H1 (cell line): ENCODE results near the gene CD46. TPM values are rescaled to one million over a fixed set of nuclear protein-coding genes. Genes with fewer than 3 reads are reported as not detected.

Source experiments
- CTCF ChIA-PET: fragments of 300-600 bp; sonication (Branson Sonifier 250); formaldehyde crosslinking; loops from one replicate; lab custom pipeline; 2021; ENCODE audit not compliant: partially characterized antibody; lab: Charles Lee
- POLR2A ChIA-PET: fragments of 300-600 bp; sonication (Branson Sonifier 250); formaldehyde crosslinking; loops from one replicate; lab custom pipeline; 2021; ENCODE audit warnings: inconsistent platforms; ENCODE audit not compliant: partially characterized antibody; lab: Charles Lee
- DNase-seq, 2 experiments: peaks; one replicate each; pipeline versions ENCODE4 v3.0.0 to v3.0.0-alpha.2; 2010 to 2022; ENCODE audit warnings: low spot score in 2 of 2, low read depth in 1 of 2, mixed read lengths in 1 of 2
- FAIRE-seq: peaks from 2 replicates; lab custom pipeline; 2011; peaks lifted over from hg19 to GRCh38; lab: Jason Lieb, UNC
- H2AFZ ChIP-seq: 2 replicates; pipeline ENCODE4 v1.8.1; 2012; ENCODE audit warnings: low read length, inconsistent platforms
- H2AK5ac ChIP-seq: 2 replicates; pipeline ENCODE4 v1.6.1; 2013; ENCODE audit warnings: low read depth, low read length
- H2BK120ac ChIP-seq: replicated peaks from 2 replicates; pipeline ENCODE3; 2013; ENCODE audit warnings: low read depth, low read length, inconsistent platforms
- H2BK12ac ChIP-seq: 2 replicates; pipeline ENCODE4 v1.6.1; 2013; ENCODE audit warnings: low read depth, low read length
- H2BK15ac ChIP-seq: 2 replicates; pipeline ENCODE4 v1.6.1; 2013; ENCODE audit warnings: low read length
- H2BK20ac ChIP-seq: 2 replicates; pipeline ENCODE4 v1.6.1; 2013; ENCODE audit warnings: low read length
- H2BK5ac ChIP-seq: 2 replicates; pipeline ENCODE4 v1.6.1; 2013; ENCODE audit warnings: low read depth, low read length
- H3K14ac ChIP-seq: 2 replicates; pipeline ENCODE4 v1.6.1; 2013; ENCODE audit warnings: inconsistent platforms; ENCODE audit not compliant: insufficient read length
- H3K18ac ChIP-seq: 2 replicates; pipeline ENCODE4 v1.6.1; 2013; ENCODE audit warnings: low read length; ENCODE audit errors: extremely low read depth
- H3K23ac ChIP-seq: 2 replicates; pipeline ENCODE4 v1.6.1; 2013; ENCODE audit warnings: inconsistent platforms; ENCODE audit not compliant: insufficient read length
- H3K23me2 ChIP-seq: 2 replicates; pipeline ENCODE4 v1.6.1; 2013; ENCODE audit warnings: low read depth, low read length
- H3K27ac ChIP-seq: 2 replicates; pipeline ENCODE4 v1.6.1; 2011; ENCODE audit warnings: low read depth, low read length, inconsistent platforms
- H3K27me3 ChIP-seq, 4 experiments: replicated peaks in 1 of 4; 1 replicate in 1 of 4; 2 replicates in 3 of 4; pipeline versions ENCODE4 v1.6.1 to v1.8.1; 2011 to 2013; ENCODE audit warnings: low read length in 3 of 4, mild to moderate bottlenecking in 3 of 4, inconsistent platforms in 2 of 4, mixed read lengths in 2 of 4, moderate library complexity in 1 of 4; ENCODE audit not compliant: control insufficient read depth in 3 of 4, insufficient read depth in 3 of 4; ENCODE audit errors: extremely low read depth in 1 of 4
- H3K36me3 ChIP-seq, 4 experiments: 2 replicates each; pipeline versions ENCODE4 v1.6.1 to v1.8.1; 2011 to 2013; ENCODE audit warnings: mild to moderate bottlenecking in 4 of 4, low read length in 3 of 4, moderate library complexity in 2 of 4, control low read depth in 1 of 4, inconsistent platforms in 1 of 4; ENCODE audit not compliant: insufficient read depth in 4 of 4, control insufficient read depth in 2 of 4
- H3K4ac ChIP-seq: replicated peaks from 2 replicates; pipeline ENCODE3; 2013; ENCODE audit warnings: low read length, low read depth, mixed read lengths, inconsistent platforms; ENCODE audit not compliant: insufficient read length
- H3K4me1 ChIP-seq, 4 experiments: replicated peaks in 1 of 4; 1 replicate in 1 of 4; 2 replicates in 3 of 4; pipeline versions ENCODE4 v1.6.1 to v1.8.1; 2011 to 2013; ENCODE audit warnings: low read length in 3 of 4, inconsistent platforms in 2 of 4, mixed read lengths in 1 of 4; ENCODE audit not compliant: insufficient read depth in 4 of 4, control insufficient read depth in 3 of 4
- H3K4me2 ChIP-seq, 2 experiments: 2 replicates each; pipeline versions ENCODE4 v1.6.1 to v1.8.1; 2011 to 2013; ENCODE audit warnings: low read depth in 2 of 2, low read length in 2 of 2, control low read depth in 1 of 2, inconsistent platforms in 1 of 2, mild to moderate bottlenecking in 1 of 2; ENCODE audit not compliant: insufficient read depth in 1 of 2
- H3K4me3 ChIP-seq, 4 experiments: fragments of 200-600, 300-600 bp in 1 of 4; sonication (generic), shearing (Covaris generic), sonication (Bioruptor Twin) in 1 of 4; 2 replicates each; pipeline versions ENCODE4 v1.5.1 to v1.8.1; 2011 to 2016; ENCODE audit warnings: low read length in 4 of 4, low read depth in 3 of 4, control low read depth in 2 of 4, inconsistent platforms in 2 of 4, mild to moderate bottlenecking in 2 of 4, mixed read lengths in 1 of 4, moderate library complexity in 1 of 4; ENCODE audit not compliant: insufficient read depth in 2 of 4; ENCODE audit errors: extremely low read depth in 1 of 4
- H3K56ac ChIP-seq: replicated peaks from 2 replicates; pipeline ENCODE3; 2013; ENCODE audit warnings: low read depth, mild to moderate bottlenecking, mixed read lengths, low read length, inconsistent platforms; ENCODE audit not compliant: insufficient read length
- H3K79me1 ChIP-seq: 2 replicates; pipeline ENCODE4 v1.6.1; 2013; ENCODE audit warnings: low read depth, low read length, control low read depth
- H3K79me2 ChIP-seq, 2 experiments: 2 replicates each; pipeline versions ENCODE4 v1.6.1 to v1.8.1; 2012 to 2013; ENCODE audit warnings: low read length in 2 of 2, mild to moderate bottlenecking in 2 of 2, inconsistent platforms in 1 of 2; ENCODE audit not compliant: insufficient read depth in 2 of 2, control insufficient read depth in 1 of 2
- H3K9ac ChIP-seq, 4 experiments: replicated peaks in 1 of 4; 1 replicate in 1 of 4; 2 replicates in 3 of 4; pipeline versions ENCODE4 v1.6.1 to v1.8.1; 2011 to 2013; ENCODE audit warnings: low read depth in 3 of 4, low read length in 3 of 4, control low read depth in 2 of 4, mild to moderate bottlenecking in 2 of 4, moderate library complexity in 2 of 4, inconsistent platforms in 1 of 4; ENCODE audit errors: extremely low read depth in 1 of 4
- H3K9me3 ChIP-seq, 2 experiments: 2 replicates each; pipeline versions ENCODE4 v1.6.1 to v1.8.1; 2012 to 2013; ENCODE audit warnings: mild to moderate bottlenecking in 2 of 2, moderate library complexity in 2 of 2, control low read depth in 1 of 2, inconsistent platforms in 1 of 2, low read depth in 1 of 2, low read length in 1 of 2, mixed read lengths in 1 of 2; ENCODE audit not compliant: insufficient read depth in 2 of 2
- H4K20me1 ChIP-seq, 2 experiments: replicated peaks in 1 of 2; 2 replicates each; pipeline versions ENCODE3 to v1.8.1; 2011 to 2013; ENCODE audit warnings: inconsistent platforms in 2 of 2, low read length in 2 of 2, mild to moderate bottlenecking in 1 of 2; ENCODE audit not compliant: insufficient read depth in 2 of 2, control insufficient read depth in 1 of 2
- H4K5ac ChIP-seq: 2 replicates; pipeline ENCODE4 v1.6.1; 2013; ENCODE audit warnings: low read length, low read depth, mixed read lengths, inconsistent platforms; ENCODE audit not compliant: insufficient read length
- H4K8ac ChIP-seq: 2 replicates; pipeline ENCODE4 v1.8.0; 2013; ENCODE audit warnings: mild to moderate bottlenecking, moderate library complexity, low read length, inconsistent platforms; ENCODE audit not compliant: insufficient read depth; ENCODE audit errors: extremely low read depth
- H4K91ac ChIP-seq: replicated peaks from 2 replicates; pipeline ENCODE3; 2013; ENCODE audit warnings: low read length, mixed read lengths, inconsistent platforms; ENCODE audit not compliant: insufficient read length
- CREB1 ChIP-seq: IDR thresholded peaks from 2 replicates; pipeline ENCODE4 v1.6.1; 2012; ENCODE audit warnings: inconsistent platforms
- HDAC6 ChIP-seq: IDR thresholded peaks from one replicate; pipeline ENCODE4 v1.7.1; 2012; ENCODE audit warnings: low read depth, mild to moderate bottlenecking, inconsistent platforms, low read length, moderate library complexity
- KDM5A ChIP-seq: fragments of 200-600 bp; IDR thresholded peaks from 2 replicates; pipeline ENCODE4 v1.7.1; 2012; ENCODE audit warnings: mild to moderate bottlenecking, low read length, inconsistent platforms, mixed read lengths
- MAFK ChIP-seq: IDR thresholded peaks from 2 replicates; pipeline ENCODE4 v1.6.1; 2012; ENCODE audit warnings: low read depth, mild to moderate bottlenecking, improper control_type of control experiment, low read length
- PHF8 ChIP-seq: fragments of 200-600 bp; sonication (generic); conservative IDR thresholded peaks from 2 replicates; pipeline ENCODE4 v1.7.1; 2012; ENCODE audit warnings: low read depth, mild to moderate bottlenecking, inconsistent platforms, low read length, moderate library complexity
- POLR2AphosphoS5 ChIP-seq: IDR thresholded peaks from 2 replicates; pipeline ENCODE4 v1.6.1; 2011; ENCODE audit warnings: low read depth, low read length
- WGBS, 2 experiments: shearing (Covaris generic) in 1 of 2; methylation state at CpG; one replicate each; pipeline versions ENCODE4 v1.1.6 to v1.1.7; 2013 to 2015; ENCODE audit warnings: low lambda C conversion rate in 2 of 2, mixed read lengths in 2 of 2, inconsistent platforms in 1 of 2, low coverage in 1 of 2, missing lambda C conversion rate in 1 of 2; ENCODE audit not compliant: insufficient replicate concordance in 2 of 2, insufficient coverage in 1 of 2, insufficient read length in 1 of 2; ENCODE audit errors: extremely low coverage in 1 of 2, missing lambda C conversion rate in 1 of 2; 5-methylcytosine and 5-hydroxymethylcytosine counted together
- polyA plus RNA-seq, 7 experiments: library from polyadenylated mRNA; depleted of rRNA in 3 of 7; stranded (reverse) in 5 of 7; unstranded in 2 of 7; fragments of >200 nt in 5 of 7; fragments of 200-250 nt in 2 of 7; gene quantifications; 1 replicate in 5 of 7; 2 replicates in 1 of 7; 4 replicates in 1 of 7; pipeline versions ENCODE4 v1.2.1 to v1.2.3, GENCODE V29; 2011 to 2013; ENCODE audit warnings: missing spikeins in 2 of 7, mixed read lengths in 2 of 7
- total RNA-seq: library from RNA; stranded (reverse); fragmentation: NEBNext Ultra II Directional; extraction: Animal tissue kit (Norgen Biotek cat#: 25700); gene quantifications from 2 replicates; pipeline ENCODE4 v1.2.1, GENCODE V29; 2021

CD46 gene
- total and polyA plus RNA-seq, 2 of the 8 experiments (the other 6 are each of a cell fraction or from before 2014, with no cell fraction given), result 60.9 to 113 TPM

- Histone ChIP-seq H3K27me3 (no peaks in the 10 kb centered on the region), H3K36me3 (no peaks in the 10 kb centered on the region), H3K4ac (no peak overlapping the region), H2AFZ (no peak overlapping the region), H4K5ac (no peak overlapping the region), H3K4me3 (no peak overlapping the region), H3K79me2 (peaks cover 8 to 23% of the 10 kb centered on the region in 2 experiments), H3K4me1 (peaks cover 0 to 12% (median 10%) of the 10 kb centered on the region in 4 experiments), H3K23ac (no peak overlapping the region), H3K27ac (no peak overlapping the region), H3K18ac (no peak overlapping the region), H2BK12ac (no peak overlapping the region), H3K79me1 (no peaks in the 10 kb centered on the region), H3K9ac (no peak overlapping the region), H3K9me3 (no peaks in the 10 kb centered on the region), H2BK15ac (no peak overlapping the region), H4K91ac (no peak overlapping the region), H3K14ac (no peak overlapping the region), H2BK120ac (no peak overlapping the region), H3K56ac (no peak overlapping the region), H2AK5ac (no peak overlapping the region), H2BK5ac (no peak overlapping the region), H3K4me2 (peak overlapping the region in 1 of 2 experiments; percentile 20; a peak in 1 of 4 replicates), H4K20me1 (peaks cover 0 to under 1% of the 10 kb centered on the region in 2 experiments), H2BK20ac (no peak overlapping the region), H4K8ac (no peak overlapping the region), H3K23me2 (0 out of 2 replicates have a peak, but pooled peaks cover 2% of the 10 kb centered on the region)
- DNase-seq, result peak in 1 of 2 experiments; percentile 51
- 84% methylated on average over 15 of the region's 15 CpGs; no CpG with 5 or more reads in 1 of the 2 experiments for WGBS, 2 experiments
- ChIA-PET POLR2A (interaction anchor here (0.8 to 1.0 kb wide), 2 partner anchors 8 to 49 kb away, joined by 3 read pairs; no protein-coding TSS in a partner anchor), CTCF (interaction anchor here (1.1 to 1.3 kb wide), 2 partner anchors 85 to 152 kb away, joined by 3 read pairs; no protein-coding TSS in a partner anchor)
- FAIRE-seq, result no peak
- TF ChIP-seq POLR2AphosphoS5 (no peak), CREB1 (no peak), HDAC6 (no peak), MAFK (no peak), KDM5A (no peak), PHF8 (no peak)
Observed at GRCh38 chr1:207747627-207748492, 4.0 kb upstream of the CD46 start.
